Measurements from ENCODE around the gene HOXB3.

DNA sequence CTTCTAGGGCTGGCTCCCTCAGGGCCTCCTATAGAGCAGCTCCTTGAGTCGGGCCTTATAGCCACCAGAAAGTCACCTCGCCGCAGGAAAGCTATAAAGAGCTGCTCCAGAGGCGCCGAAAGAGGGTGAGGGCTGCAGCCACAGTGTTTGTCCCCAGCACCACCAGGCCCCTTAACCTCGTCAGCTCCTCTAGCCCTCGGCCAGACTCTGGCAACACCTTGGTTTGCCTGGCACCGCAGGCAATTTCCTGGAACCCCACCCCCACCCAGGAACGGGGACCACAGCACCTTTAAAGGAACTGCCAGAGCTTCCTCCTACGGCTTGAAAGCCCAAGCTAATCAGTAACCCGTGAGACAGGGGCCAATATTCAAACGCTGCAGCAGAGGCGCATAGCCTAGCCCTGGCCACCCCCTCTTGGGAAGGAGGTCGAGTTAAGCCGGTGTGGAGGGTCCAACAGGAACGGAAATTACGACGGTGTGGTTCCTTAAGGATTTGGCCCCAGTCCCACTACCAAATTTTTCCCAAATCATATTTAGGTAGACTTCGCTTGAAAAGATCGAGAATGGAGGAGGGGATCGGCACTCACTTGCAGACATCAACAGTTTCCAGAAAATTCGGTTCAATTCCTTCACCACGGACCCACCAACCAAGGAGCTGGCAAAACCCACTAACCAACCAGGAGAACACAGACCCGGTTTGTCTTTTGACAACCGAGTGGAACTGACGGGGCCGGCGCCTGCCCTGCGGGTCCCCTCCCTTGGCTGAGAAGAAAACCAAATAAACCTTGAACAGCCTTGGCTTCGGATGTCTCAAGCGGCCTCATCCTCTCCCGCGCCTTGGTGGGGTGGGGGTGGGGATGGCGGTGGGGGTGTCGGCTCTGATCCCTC, 11.7 kb upstream of the HOXB3 start:
- TF ChIP-seq CTCF (IDR thresholded peaks at IDR 0.05) (no peak), EZH2phosphoT487 (IDR thresholded peaks at IDR 0.05) (no peak)

Measured in neural progenitor cell (in vitro differentiated cells).